Tibial artery (tissue), 4 donors: ENCODE results near the gene DNAH9.

ENCODE experiments used
- DNase-seq, 2 donors: peaks; one replicate each; pipeline ENCODE4 v3.0.0-alpha.2; 2019
- H3K27ac ChIP-seq, 2 donors: fragments of 200-600 bp; sonication (generic) in 1 of 2; 1 replicate in 1 of 2; 2 replicates in 1 of 2; pipeline ENCODE4 v1.5.1; 2018 to 2019; ENCODE audit warnings: mild to moderate bottlenecking in 1 of 2
- H3K27me3 ChIP-seq, 2 donors: fragments of 200-600 bp; sonication (generic) in 1 of 2; one replicate each; pipeline versions ENCODE4 v1.5.1 to v1.6.0; 2016 to 2019
- H3K36me3 ChIP-seq, 3 donors: fragments of 200-600 bp; sonication (generic) in 2 of 3; one replicate each; pipeline ENCODE4 v1.5.1; 2016 to 2019; ENCODE audit warnings: mild to moderate bottlenecking in 2 of 3
- H3K4me1 ChIP-seq, 4 donors: fragments of 200-600 bp; sonication (generic) in 2 of 4; 1 replicate in 3 of 4; 2 replicates in 1 of 4; pipeline ENCODE4 v1.5.1; 2016 to 2019
- H3K4me3 ChIP-seq, 2 donors: fragments of 200-600 bp; sonication (generic) in 1 of 2; 1 replicate in 1 of 2; 2 replicates in 1 of 2; pipeline ENCODE4 v1.5.1; 2018 to 2019; ENCODE audit warnings: mild to moderate bottlenecking in 2 of 2
- H3K9me3 ChIP-seq, 3 donors: fragments of 200-600 bp; sonication (generic) in 1 of 3; one replicate each; pipeline ENCODE4 v1.5.1; 2016 to 2019
- intact Hi-C: fragments of 100-400 bp; cut with DNase I; formaldehyde crosslinking; loops from one replicate; pipeline ENCODE4 v1.15.0; 2023; ENCODE audit warnings: low total_unique reads
- TF ChIP-seq, protein P1 (sequence below), 2 experiments: fragments of 200-600 bp in 1 of 2; fragments of 450-650 bp in 1 of 2; IDR thresholded peaks; one replicate each; pipeline ENCODE4 v1.5.1; 2017 to 2019; ENCODE audit warnings: antibody characterized with exemption in 2 of 2, mild to moderate bottlenecking in 1 of 2, moderate library complexity in 1 of 2

DNAH9 gene

DNA sequence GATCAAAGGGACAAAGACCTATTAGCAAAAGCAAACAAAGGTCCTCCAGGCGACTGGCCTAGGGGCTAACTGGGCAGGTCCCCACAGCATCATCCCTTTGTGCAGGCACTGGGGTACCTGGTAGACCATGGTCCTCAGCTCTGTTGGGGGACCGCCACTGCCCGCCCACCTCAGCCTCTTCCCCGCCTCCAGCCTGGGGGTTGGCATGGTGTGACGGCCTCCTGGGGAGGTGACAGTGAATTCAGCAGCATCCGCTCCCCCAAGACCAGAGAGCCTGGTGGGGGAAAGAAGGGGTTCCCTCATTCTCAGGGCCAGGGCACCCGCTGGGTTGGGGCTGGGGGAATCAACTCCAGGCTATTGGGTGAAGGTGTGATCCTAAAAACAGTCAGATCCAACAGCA, 38.7 kb upstream of the DNAH9 start:
- no peak overlapping the region for H3K4me3 ChIP-seq
- no peaks in the 10 kb centered on the region for H3K4me1 ChIP-seq
- H3K27me3 ChIP-seq: no peaks in the 10 kb centered on the region
- no peaks in the 10 kb centered on the region for H3K9me3 ChIP-seq
- TF ChIP-seq, protein P1, sequence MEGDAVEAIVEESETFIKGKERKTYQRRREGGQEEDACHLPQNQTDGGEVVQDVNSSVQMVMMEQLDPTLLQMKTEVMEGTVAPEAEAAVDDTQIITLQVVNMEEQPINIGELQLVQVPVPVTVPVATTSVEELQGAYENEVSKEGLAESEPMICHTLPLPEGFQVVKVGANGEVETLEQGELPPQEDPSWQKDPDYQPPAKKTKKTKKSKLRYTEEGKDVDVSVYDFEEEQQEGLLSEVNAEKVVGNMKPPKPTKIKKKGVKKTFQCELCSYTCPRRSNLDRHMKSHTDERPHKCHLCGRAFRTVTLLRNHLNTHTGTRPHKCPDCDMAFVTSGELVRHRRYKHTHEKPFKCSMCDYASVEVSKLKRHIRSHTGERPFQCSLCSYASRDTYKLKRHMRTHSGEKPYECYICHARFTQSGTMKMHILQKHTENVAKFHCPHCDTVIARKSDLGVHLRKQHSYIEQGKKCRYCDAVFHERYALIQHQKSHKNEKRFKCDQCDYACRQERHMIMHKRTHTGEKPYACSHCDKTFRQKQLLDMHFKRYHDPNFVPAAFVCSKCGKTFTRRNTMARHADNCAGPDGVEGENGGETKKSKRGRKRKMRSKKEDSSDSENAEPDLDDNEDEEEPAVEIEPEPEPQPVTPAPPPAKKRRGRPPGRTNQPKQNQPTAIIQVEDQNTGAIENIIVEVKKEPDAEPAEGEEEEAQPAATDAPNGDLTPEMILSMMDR (IDR thresholded peaks at IDR 0.05): no peak
- intact Hi-C loops: no loop called here
- DNase-seq: no peak
- H3K27ac ChIP-seq: no peak overlapping the region
- no peaks in the 10 kb centered on the region for H3K36me3 ChIP-seq

DNA sequence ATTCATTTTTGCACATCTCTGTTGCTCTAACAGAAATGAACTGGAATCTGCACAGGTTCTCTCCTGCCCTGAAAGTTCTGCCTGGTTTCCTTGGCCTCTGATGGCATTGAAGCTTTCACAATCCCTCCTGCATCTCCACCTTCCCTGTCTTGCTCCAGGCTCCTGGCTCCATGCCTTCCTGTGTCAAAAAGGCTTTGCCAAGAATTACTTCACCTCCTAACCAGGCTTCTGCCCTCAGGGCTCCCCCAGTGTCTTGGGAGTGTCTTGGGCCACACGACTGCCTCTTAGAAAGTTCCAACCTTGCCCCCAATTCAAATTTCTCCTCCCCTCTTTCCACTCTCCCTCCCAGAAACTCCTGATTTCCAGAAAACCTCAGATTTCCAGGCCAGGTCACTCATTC, 37.0 kb upstream of the DNAH9 start:
- Histone ChIP-seq H3K4me1 (no peaks in the 10 kb centered on the region), H3K36me3 (no peaks in the 10 kb centered on the region), H3K4me3 (no peak overlapping the region), H3K27ac (no peak overlapping the region), H3K9me3 (no peaks in the 10 kb centered on the region), H3K27me3 (no peaks in the 10 kb centered on the region)
- DNase-seq: no peak
- intact Hi-C loops: no loop called here
- TF ChIP-seq, protein P1 (IDR thresholded peaks at IDR 0.05): no peak

DNA sequence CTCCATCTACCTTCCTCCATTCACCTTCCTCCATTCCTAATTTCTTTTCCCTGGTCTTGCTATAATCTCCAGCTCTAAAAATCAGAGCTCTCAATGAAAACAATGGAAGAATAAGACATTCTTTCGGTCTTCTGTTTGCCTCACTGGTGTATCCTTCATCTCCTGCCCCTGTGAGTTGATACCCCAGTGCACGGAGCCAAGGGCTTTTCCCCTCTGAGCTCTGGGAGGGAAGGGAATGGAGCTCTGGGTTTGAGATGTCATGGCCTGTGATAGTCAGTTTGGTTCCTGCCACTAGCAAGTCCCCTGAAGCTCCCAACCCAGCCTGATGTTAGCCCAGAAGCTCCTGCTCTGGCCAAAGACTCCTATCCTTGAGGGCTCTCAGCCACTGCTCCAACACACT, 36.6 kb upstream of the DNAH9 start:
- H3K36me3 ChIP-seq: no peaks in the 10 kb centered on the region
- intact Hi-C loops: no loop called here
- no peaks in the 10 kb centered on the region for H3K9me3 ChIP-seq
- no peaks in the 10 kb centered on the region for H3K4me1 ChIP-seq
- H3K4me3 ChIP-seq: no peak overlapping the region
- no peak overlapping the region for H3K27ac ChIP-seq
- no peak for DNase-seq
- TF ChIP-seq, protein P1 (IDR thresholded peaks at IDR 0.05): no peak
- no peaks in the 10 kb centered on the region for H3K27me3 ChIP-seq

DNA sequence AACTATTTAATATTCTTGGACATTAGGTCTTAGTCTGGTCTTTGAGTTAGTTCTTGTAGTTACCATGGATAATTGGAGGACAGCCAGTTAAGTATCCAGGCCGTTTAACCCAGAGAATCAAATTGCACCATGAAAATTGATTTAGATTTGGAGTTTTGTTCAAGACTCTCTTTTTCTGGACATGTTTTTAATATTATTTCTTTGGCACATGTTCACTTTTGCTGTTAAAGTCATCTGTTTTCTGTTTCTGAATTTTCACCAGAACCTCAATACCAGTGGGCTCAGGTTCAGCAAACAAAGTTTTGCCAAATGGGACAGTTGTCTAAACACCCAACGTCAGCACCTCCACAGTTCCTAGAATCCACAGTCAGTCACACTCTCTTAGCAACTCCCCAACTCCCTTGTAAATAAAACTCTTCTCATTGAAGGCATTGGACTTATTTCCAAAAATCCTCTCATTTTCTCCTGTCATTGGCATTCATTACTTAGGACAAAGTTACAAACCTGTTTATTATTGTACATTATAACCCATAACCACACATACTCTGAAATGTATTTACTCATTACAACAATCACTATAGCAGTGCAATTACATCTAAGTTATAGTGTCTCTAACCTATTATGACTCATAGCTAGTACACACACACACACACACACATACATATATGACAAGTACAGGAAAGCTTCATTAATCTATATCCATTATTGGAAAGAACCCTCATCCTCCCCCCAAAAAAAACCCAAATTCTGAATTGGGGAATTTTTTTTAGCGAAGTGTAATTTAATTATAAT, 33.5 kb upstream of the DNAH9 start:
- Histone ChIP-seq H3K4me3 (no peak overlapping the region), H3K9me3 (no peaks in the 10 kb centered on the region), H3K36me3 (no peaks in the 10 kb centered on the region), H3K4me1 (no peaks in the 10 kb centered on the region), H3K27ac (no peak overlapping the region), H3K27me3 (no peaks in the 10 kb centered on the region)
- intact Hi-C loops: no loop called here
- no peak for DNase-seq
- TF ChIP-seq, protein P1 (IDR thresholded peaks at IDR 0.05): no peak

DNA sequence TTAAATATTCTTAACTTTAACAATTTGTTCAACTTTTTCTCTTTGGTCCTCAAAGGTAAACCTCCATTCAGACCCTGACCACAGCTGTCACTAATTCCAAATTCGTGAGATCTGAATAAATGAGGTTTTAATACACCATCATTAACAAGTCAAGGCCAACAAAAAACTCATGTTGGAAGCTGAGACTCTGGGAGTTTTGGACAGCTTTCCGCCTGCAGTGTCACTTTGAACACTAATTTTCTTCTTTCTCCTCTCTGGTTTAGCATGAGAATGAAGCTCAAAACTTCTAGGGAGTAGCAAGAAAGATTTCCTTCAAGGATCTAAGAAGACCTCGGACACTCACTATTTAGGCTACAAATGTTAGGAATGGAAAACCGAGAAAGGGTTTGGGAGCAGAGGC, 32.7 kb upstream of the DNAH9 start:
- no peaks in the 10 kb centered on the region for H3K9me3 ChIP-seq
- no peaks in the 10 kb centered on the region for H3K27me3 ChIP-seq
- H3K36me3 ChIP-seq: no peaks in the 10 kb centered on the region
- H3K4me1 ChIP-seq: no peaks in the 10 kb centered on the region
- TF ChIP-seq, protein P1 (IDR thresholded peaks at IDR 0.05): no peak
- no peak overlapping the region for H3K27ac ChIP-seq
- DNase-seq: no peak
- intact Hi-C loops: no loop called here
- no peak overlapping the region for H3K4me3 ChIP-seq
